HepG2 (cell line): Measurements from ENCODE around the gene KIF19. TPM values are rescaled to one million over a fixed set of nuclear protein-coding genes. Genes with fewer than 3 reads are reported as not detected.

Source experiments
- ARNT ChIP-seq: fragments of 450-650 bp; IDR thresholded peaks from 2 replicates; pipeline ENCODE4 v1.6.1; 2017
- ATRX ChIP-seq: sonication (generic); formaldehyde crosslinking; IDR thresholded peaks from 2 replicates; pipeline ENCODE4 v1.4.0; 2020; ENCODE audit warnings: missing genetic modification reagents, borderline replicate concordance
- HNRNPL ChIP-seq: fragments of 200-400 bp; formaldehyde crosslinking; IDR thresholded peaks from 2 replicates; pipeline ENCODE4 v1.6.1; 2017; ENCODE audit warnings: mild to moderate bottlenecking, low read depth, low read length
- MYNN ChIP-seq: sonication (generic); formaldehyde crosslinking; IDR thresholded peaks from 2 replicates; pipeline ENCODE4 v1.4.0; 2020; ENCODE audit warnings: mild to moderate bottlenecking, low read depth, missing genetic modification reagents
- NR2F1 ChIP-seq, 2 experiments: fragments of 450-650 bp in 1 of 2; formaldehyde crosslinking in 1 of 2; IDR thresholded peaks; 2 replicates each; pipeline versions ENCODE4 v1.5.0 to v1.6.1; 2016 to 2020; ENCODE audit warnings: mild to moderate bottlenecking in 1 of 2, missing compliant biosample characterization in 1 of 2, missing genetic modification reagents in 1 of 2, moderate library complexity in 1 of 2
- RFXAP ChIP-seq: sonication (generic); formaldehyde crosslinking; IDR thresholded peaks from 2 replicates; pipeline ENCODE4 v1.4.0; 2020; ENCODE audit warnings: missing genetic modification reagents, borderline replicate concordance
- ZNF160 ChIP-seq: sonication (generic); formaldehyde crosslinking; IDR thresholded peaks from 2 replicates; pipeline ENCODE4 v1.8.0; 2022; ENCODE audit warnings: mild to moderate bottlenecking, inconsistent platforms, missing genetic modification reagents
- polyA plus RNA-seq, 8 experiments: library from polyadenylated mRNA; depleted of rRNA in 3 of 8; stranded (reverse) in 7 of 8; unstranded in 1 of 8; fragments of >200 nt; fragmentation: Illumina TruSeq in 4 of 8; extraction: Trizol in 4 of 8; gene quantifications; 2 replicates each; pipeline versions ENCODE4 v1.2.1 to v1.2.3, GENCODE V29; 2011 to 2016; ENCODE audit warnings: low read depth in 4 of 8, missing spikeins in 1 of 8, mixed read lengths in 1 of 8; ENCODE audit not compliant: insufficient read depth in 1 of 8
- total RNA-seq, 5 experiments: library from RNA; depleted of rRNA; stranded (reverse); fragments of >200 nt; fragmentation: Illumina TruSeq; extraction: Trizol; gene quantifications; 2 replicates each; pipeline ENCODE4 v1.2.3, GENCODE V29; 2016; ENCODE audit warnings: low read depth in 1 of 5
- TF ChIP-seq, protein P1 (sequence below): IDR thresholded peaks from 2 replicates; pipeline ENCODE4 v1.6.1; 2016; ENCODE audit warnings: mild to moderate bottlenecking
- TF ChIP-seq, protein P2 (sequence below): sonication (generic); formaldehyde crosslinking; conservative IDR thresholded peaks from 2 replicates; pipeline ENCODE4 v1.4.0; 2020; ENCODE audit warnings: mild to moderate bottlenecking, missing genetic modification reagents, moderate library complexity
- TF ChIP-seq, protein P3 (sequence below): sonication (generic); formaldehyde crosslinking; IDR thresholded peaks from 2 replicates; pipeline ENCODE4 v1.9.0; 2021; ENCODE audit warnings: missing genetic modification reagents, borderline replicate concordance
- TF ChIP-seq, protein P4 (sequence below): sonication (generic); formaldehyde crosslinking; IDR thresholded peaks from 2 replicates; pipeline ENCODE4 v1.9.0; 2021; ENCODE audit warnings: missing genetic modification reagents, mild to moderate bottlenecking, borderline replicate concordance
- TF ChIP-seq, protein P5 (sequence below): IDR thresholded peaks from 2 replicates; pipeline ENCODE4 v1.6.1; 2012; ENCODE audit warnings: low read length, improper control_type of control experiment

Gene KIF19
- total and polyA plus RNA-seq, 2 of the 13 experiments (the other 11 are each of a cell fraction or from before 2014, with no cell fraction given), result not detected

DNA sequence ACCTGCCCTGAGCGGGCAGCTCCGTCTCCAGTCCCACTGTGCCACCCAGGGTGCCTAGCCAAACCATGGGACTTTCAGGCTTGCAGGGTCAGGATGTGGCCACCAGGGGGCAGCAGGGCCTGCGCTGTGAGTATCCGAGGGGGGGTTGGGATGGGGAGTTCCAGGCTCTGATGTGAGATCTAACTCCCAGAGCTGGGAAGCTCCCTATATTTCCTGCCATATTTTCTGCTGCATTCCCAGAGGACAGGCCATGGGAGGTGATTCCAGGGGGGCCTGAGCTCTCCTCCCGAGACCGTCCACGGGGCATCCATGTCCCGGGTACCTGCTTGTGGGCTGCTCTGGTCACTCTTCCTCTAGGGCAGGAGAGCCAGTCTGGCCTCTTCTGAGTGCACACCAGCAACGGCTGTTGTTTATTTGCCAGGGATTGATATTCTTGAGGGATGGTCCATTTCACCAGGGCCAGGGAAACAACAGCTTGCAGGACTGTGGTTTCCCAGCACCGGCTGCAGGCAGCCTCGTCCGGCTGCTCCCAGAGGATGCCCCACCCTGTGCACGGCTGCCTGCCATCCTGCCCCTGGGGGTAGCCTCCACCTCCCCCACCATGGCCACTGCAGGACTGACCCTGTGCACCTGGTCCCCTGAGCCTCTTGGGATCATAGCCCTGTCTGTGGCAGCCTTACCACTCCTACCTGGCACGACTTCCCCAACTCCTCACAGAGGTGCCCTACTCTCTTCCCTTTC, 42.5 kb downstream of the KIF19 start (continued):
- TF ChIP-seq, protein P1, sequence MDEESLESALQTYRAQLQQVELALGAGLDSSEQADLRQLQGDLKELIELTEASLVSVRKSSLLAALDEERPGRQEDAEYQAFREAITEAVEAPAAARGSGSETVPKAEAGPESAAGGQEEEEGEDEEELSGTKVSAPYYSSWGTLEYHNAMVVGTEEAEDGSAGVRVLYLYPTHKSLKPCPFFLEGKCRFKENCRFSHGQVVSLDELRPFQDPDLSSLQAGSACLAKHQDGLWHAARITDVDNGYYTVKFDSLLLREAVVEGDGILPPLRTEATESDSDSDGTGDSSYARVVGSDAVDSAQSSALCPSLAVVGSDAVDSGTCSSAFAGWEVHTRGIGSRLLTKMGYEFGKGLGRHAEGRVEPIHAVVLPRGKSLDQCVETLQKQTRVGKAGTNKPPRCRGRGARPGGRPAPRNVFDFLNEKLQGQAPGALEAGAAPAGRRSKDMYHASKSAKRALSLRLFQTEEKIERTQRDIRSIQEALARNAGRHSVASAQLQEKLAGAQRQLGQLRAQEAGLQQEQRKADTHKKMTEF (CRISPR knock-in tag), result no peak
- TF ChIP-seq, protein P2, sequence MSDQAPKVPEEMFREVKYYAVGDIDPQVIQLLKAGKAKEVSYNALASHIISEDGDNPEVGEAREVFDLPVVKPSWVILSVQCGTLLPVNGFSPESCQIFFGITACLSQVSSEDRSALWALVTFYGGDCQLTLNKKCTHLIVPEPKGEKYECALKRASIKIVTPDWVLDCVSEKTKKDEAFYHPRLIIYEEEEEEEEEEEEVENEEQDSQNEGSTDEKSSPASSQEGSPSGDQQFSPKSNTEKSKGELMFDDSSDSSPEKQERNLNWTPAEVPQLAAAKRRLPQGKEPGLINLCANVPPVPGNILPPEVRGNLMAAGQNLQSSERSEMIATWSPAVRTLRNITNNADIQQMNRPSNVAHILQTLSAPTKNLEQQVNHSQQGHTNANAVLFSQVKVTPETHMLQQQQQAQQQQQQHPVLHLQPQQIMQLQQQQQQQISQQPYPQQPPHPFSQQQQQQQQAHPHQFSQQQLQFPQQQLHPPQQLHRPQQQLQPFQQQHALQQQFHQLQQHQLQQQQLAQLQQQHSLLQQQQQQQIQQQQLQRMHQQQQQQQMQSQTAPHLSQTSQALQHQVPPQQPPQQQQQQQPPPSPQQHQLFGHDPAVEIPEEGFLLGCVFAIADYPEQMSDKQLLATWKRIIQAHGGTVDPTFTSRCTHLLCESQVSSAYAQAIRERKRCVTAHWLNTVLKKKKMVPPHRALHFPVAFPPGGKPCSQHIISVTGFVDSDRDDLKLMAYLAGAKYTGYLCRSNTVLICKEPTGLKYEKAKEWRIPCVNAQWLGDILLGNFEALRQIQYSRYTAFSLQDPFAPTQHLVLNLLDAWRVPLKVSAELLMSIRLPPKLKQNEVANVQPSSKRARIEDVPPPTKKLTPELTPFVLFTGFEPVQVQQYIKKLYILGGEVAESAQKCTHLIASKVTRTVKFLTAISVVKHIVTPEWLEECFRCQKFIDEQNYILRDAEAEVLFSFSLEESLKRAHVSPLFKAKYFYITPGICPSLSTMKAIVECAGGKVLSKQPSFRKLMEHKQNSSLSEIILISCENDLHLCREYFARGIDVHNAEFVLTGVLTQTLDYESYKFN (CRISPR knock-in tag), result no peak
- TF ChIP-seq NR2F1 (CRISPR knock-in tag; IDR thresholded peaks at IDR 0.05), result no peak
- peak; percentile 59; the same call in 1 of the 2 replicates for TF ChIP-seq HNRNPL
- TF ChIP-seq ZNF160 (CRISPR knock-in tag), result no peak
- no peak for TF ChIP-seq RFXAP (CRISPR knock-in tag)
- TF ChIP-seq, protein P3, sequence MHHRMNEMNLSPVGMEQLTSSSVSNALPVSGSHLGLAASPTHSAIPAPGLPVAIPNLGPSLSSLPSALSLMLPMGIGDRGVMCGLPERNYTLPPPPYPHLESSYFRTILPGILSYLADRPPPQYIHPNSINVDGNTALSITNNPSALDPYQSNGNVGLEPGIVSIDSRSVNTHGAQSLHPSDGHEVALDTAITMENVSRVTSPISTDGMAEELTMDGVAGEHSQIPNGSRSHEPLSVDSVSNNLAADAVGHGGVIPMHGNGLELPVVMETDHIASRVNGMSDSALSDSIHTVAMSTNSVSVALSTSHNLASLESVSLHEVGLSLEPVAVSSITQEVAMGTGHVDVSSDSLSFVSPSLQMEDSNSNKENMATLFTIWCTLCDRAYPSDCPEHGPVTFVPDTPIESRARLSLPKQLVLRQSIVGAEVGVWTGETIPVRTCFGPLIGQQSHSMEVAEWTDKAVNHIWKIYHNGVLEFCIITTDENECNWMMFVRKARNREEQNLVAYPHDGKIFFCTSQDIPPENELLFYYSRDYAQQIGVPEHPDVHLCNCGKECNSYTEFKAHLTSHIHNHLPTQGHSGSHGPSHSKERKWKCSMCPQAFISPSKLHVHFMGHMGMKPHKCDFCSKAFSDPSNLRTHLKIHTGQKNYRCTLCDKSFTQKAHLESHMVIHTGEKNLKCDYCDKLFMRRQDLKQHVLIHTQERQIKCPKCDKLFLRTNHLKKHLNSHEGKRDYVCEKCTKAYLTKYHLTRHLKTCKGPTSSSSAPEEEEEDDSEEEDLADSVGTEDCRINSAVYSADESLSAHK (CRISPR knock-in tag), result no peak
- TF ChIP-seq, protein P4, sequence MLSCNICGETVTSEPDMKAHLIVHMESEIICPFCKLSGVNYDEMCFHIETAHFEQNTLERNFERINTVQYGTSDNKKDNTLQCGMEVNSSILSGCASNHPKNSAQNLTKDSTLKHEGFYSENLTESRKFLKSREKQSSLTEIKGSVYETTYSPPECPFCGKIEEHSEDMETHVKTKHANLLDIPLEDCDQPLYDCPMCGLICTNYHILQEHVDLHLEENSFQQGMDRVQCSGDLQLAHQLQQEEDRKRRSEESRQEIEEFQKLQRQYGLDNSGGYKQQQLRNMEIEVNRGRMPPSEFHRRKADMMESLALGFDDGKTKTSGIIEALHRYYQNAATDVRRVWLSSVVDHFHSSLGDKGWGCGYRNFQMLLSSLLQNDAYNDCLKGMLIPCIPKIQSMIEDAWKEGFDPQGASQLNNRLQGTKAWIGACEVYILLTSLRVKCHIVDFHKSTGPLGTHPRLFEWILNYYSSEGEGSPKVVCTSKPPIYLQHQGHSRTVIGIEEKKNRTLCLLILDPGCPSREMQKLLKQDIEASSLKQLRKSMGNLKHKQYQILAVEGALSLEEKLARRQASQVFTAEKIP, result no peak
- TF ChIP-seq ATRX, result no peak
- no peak for TF ChIP-seq ARNT
- TF ChIP-seq, protein P5, sequence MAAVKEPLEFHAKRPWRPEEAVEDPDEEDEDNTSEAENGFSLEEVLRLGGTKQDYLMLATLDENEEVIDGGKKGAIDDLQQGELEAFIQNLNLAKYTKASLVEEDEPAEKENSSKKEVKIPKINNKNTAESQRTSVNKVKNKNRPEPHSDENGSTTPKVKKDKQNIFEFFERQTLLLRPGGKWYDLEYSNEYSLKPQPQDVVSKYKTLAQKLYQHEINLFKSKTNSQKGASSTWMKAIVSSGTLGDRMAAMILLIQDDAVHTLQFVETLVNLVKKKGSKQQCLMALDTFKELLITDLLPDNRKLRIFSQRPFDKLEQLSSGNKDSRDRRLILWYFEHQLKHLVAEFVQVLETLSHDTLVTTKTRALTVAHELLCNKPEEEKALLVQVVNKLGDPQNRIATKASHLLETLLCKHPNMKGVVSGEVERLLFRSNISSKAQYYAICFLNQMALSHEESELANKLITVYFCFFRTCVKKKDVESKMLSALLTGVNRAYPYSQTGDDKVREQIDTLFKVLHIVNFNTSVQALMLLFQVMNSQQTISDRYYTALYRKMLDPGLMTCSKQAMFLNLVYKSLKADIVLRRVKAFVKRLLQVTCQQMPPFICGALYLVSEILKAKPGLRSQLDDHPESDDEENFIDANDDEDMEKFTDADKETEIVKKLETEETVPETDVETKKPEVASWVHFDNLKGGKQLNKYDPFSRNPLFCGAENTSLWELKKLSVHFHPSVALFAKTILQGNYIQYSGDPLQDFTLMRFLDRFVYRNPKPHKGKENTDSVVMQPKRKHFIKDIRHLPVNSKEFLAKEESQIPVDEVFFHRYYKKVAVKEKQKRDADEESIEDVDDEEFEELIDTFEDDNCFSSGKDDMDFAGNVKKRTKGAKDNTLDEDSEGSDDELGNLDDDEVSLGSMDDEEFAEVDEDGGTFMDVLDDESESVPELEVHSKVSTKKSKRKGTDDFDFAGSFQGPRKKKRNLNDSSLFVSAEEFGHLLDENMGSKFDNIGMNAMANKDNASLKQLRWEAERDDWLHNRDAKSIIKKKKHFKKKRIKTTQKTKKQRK, result no peak
- 0 out of 2 replicates have a peak, but pooled peaks have one; percentile 45 for TF ChIP-seq MYNN (CRISPR knock-in tag)
